HCT116 (cell line): ENCODE measurements around the gene RBM8A. TPM values are rescaled to one million over a fixed set of nuclear protein-coding genes. Genes with fewer than 3 reads are reported as not detected.

Source experiments
- ATAC-seq: fragments of 200-7000 bp; cut with Tn5 transposase; 2 replicates; pipeline ENCODE4 v1.9.1; 2020; ENCODE audit warnings: mild to moderate bottlenecking, moderate library complexity
- BruUV-seq: library from RNA; stranded (reverse); fragments of 400-500 nt; replicated peaks from 2 replicates; lab custom pipeline; 2021; lab: Mats Ljungman, UMichigan
- CTCF ChIA-PET: fragments of 300-600 bp; sonication (Branson Sonifier 250); formaldehyde crosslinking; loops from one replicate; lab custom pipeline; 2021; ENCODE audit warnings: antibody characterized with exemption; lab: Charles Lee
- POLR2A ChIA-PET: fragments of 300-600, 350-600 bp; sonication (Branson Sonifier 250); formaldehyde crosslinking; loops from one replicate; lab custom pipeline; 2021; ENCODE audit warnings: antibody characterized with exemption; lab: Charles Lee
- RAD21 ChIA-PET, 2 experiments: fragments of 300-600 bp; sonication (Branson Sonifier 250); formaldehyde crosslinking; loops; one replicate each; lab custom pipeline; 2023; ENCODE audit warnings: low total read pairs in 2 of 2; ENCODE audit not compliant: uncharacterized antibody in 2 of 2, unreplicated experiment in 2 of 2, low non-redundant PET in 1 of 2; lab: Charles Lee
- DNase-seq: peaks from one replicate; pipeline ENCODE4 v3.0.0-alpha.2; 2010; ENCODE audit warnings: low read depth, low spot score
- H2AFZ ChIP-seq: fragments of 200-600 bp; shearing (Covaris generic), sonication (generic); 2 replicates; pipeline ENCODE4 v1.6.1; 2017; ENCODE audit warnings: low read depth, mixed run types, mixed read lengths, antibody characterized with exemption, low read length; ENCODE audit not compliant: poor library complexity, severe bottlenecking
- H3K27ac ChIP-seq: 2 replicates; pipeline ENCODE4 v1.5.1; 2012; ENCODE audit warnings: low read depth, low read length
- H3K27me3 ChIP-seq: fragments of 200-600 bp; sonication (generic); 2 replicates; pipeline ENCODE4 v1.6.1; 2016; ENCODE audit warnings: mixed run types, low read length, mixed read lengths; ENCODE audit not compliant: insufficient read depth
- H3K36me3 ChIP-seq, 2 experiments: fragments of 200-500 bp in 1 of 2; fragments of 200-600 bp in 1 of 2; sonication (Bioruptor generic) in 1 of 2; sonication (generic) in 1 of 2; 2 replicates each; pipeline versions ENCODE4 v1.5.1 to v1.6.1; 2014 to 2016; ENCODE audit warnings: low read length in 2 of 2, inconsistent platforms in 1 of 2, mixed read lengths in 1 of 2, mixed run types in 1 of 2; ENCODE audit not compliant: insufficient read depth in 2 of 2, control insufficient read depth in 1 of 2
- H3K4me1 ChIP-seq, 2 experiments: fragments of 200-600 bp in 1 of 2; sonication (generic) in 1 of 2; 2 replicates each; pipeline versions ENCODE4 v1.5.1 to v1.6.1; 2012 to 2017; ENCODE audit warnings: low read length in 2 of 2, inconsistent platforms in 1 of 2, mild to moderate bottlenecking in 1 of 2, mixed read lengths in 1 of 2, mixed run types in 1 of 2, moderate library complexity in 1 of 2; ENCODE audit not compliant: insufficient read depth in 2 of 2, control insufficient read depth in 1 of 2
- H3K4me2 ChIP-seq: fragments of 200-600 bp; sonication (generic); 2 replicates; pipeline ENCODE4 v1.6.1; 2017; ENCODE audit warnings: mixed run types, low read length, mixed read lengths
- H3K4me3 ChIP-seq, 2 experiments: fragments of 200-600 bp in 1 of 2; sonication (generic) in 1 of 2; replicated peaks in 1 of 2; 2 replicates each; pipeline ENCODE4 v1.5.1; 2011 to 2016; ENCODE audit warnings: low read length in 2 of 2, control low read depth in 1 of 2, low read depth in 1 of 2, mild to moderate bottlenecking in 1 of 2, mixed read lengths in 1 of 2, mixed run types in 1 of 2
- H3K79me2 ChIP-seq: fragments of 200-600 bp; sonication (generic); 2 replicates; pipeline ENCODE4 v1.6.1; 2017; ENCODE audit warnings: mild to moderate bottlenecking, mixed run types, low read length, moderate library complexity, mixed read lengths; ENCODE audit not compliant: insufficient read depth
- H3K9ac ChIP-seq: fragments of 200-600 bp; sonication (generic); 2 replicates; pipeline ENCODE4 v1.6.1; 2016; ENCODE audit warnings: low read length, mixed read lengths
- H3K9me2 ChIP-seq: fragments of 200-600 bp; sonication (generic), shearing (Covaris generic); 2 replicates; pipeline ENCODE4 v1.6.1; 2017; ENCODE audit warnings: mixed run types, mild to moderate bottlenecking, moderate library complexity; ENCODE audit not compliant: insufficient read depth
- H3K9me3 ChIP-seq, 2 experiments: fragments of 200-500 bp in 1 of 2; fragments of 200-600 bp in 1 of 2; sonication (Bioruptor generic) in 1 of 2; sonication (generic) in 1 of 2; 2 replicates each; pipeline ENCODE4 v1.6.1; 2014 to 2017; ENCODE audit warnings: low read length in 2 of 2, mixed read lengths in 2 of 2, inconsistent platforms in 1 of 2, low read depth in 1 of 2, mild to moderate bottlenecking in 1 of 2, mixed run types in 1 of 2, moderate library complexity in 1 of 2; ENCODE audit not compliant: control insufficient read depth in 1 of 2, insufficient read depth in 1 of 2
- H4K20me1 ChIP-seq: fragments of 200-600 bp; sonication (generic), shearing (Covaris generic); 2 replicates; pipeline ENCODE4 v1.6.1; 2017; ENCODE audit warnings: mixed run types, mild to moderate bottlenecking, moderate library complexity; ENCODE audit not compliant: insufficient read depth
- CBX3 ChIP-seq: IDR thresholded peaks from 2 replicates; pipeline ENCODE4 v1.6.1; 2012; ENCODE audit warnings: low read depth
- CEBPB ChIP-seq: IDR thresholded peaks from 2 replicates; pipeline ENCODE4 v1.6.1; 2012; ENCODE audit warnings: low read depth
- EGR1 ChIP-seq: IDR thresholded peaks from 2 replicates; pipeline ENCODE4 v1.6.1; 2012; ENCODE audit warnings: low read depth
- EZH2 ChIP-seq: fragments of 200-600 bp; sonication (generic); IDR thresholded peaks from 2 replicates; pipeline ENCODE4 v1.6.1; 2017; ENCODE audit warnings: antibody characterized with exemption, mixed run types
- EZH2phosphoT487 ChIP-seq: fragments of 200-600 bp; IDR thresholded peaks from 2 replicates; pipeline ENCODE4 v1.6.1; 2018; ENCODE audit warnings: antibody characterized with exemption, borderline replicate concordance
- POLR2A ChIP-seq: IDR thresholded peaks from 2 replicates; pipeline ENCODE4 v1.7.0; 2011; ENCODE audit warnings: borderline replicate concordance; ENCODE audit not compliant: insufficient read depth, insufficient read length; ENCODE audit errors: extremely low read depth
- POLR2AphosphoS5 ChIP-seq: IDR thresholded peaks from 2 replicates; pipeline ENCODE4 v1.6.1; 2011; ENCODE audit warnings: mild to moderate bottlenecking, low read depth, low read length, moderate library complexity
- RAD21 ChIP-seq: IDR thresholded peaks from 2 replicates; pipeline ENCODE4 v1.6.1; 2012; ENCODE audit warnings: low read depth, mild to moderate bottlenecking
- REST ChIP-seq: IDR thresholded peaks from 2 replicates; pipeline ENCODE4 v1.6.1; 2012; ENCODE audit warnings: low read depth
- TCF7L2 ChIP-seq: IDR thresholded peaks from 2 replicates; pipeline ENCODE4 v1.7.0; 2011; ENCODE audit warnings: borderline replicate concordance, inconsistent platforms; ENCODE audit not compliant: insufficient read depth, insufficient read length; ENCODE audit errors: extremely low read depth
- ZNF274 ChIP-seq: fragments of 200-500 bp; sonication (Bioruptor generic); IDR thresholded peaks from 2 replicates; pipeline ENCODE4 v1.6.1; 2014; ENCODE audit warnings: mild to moderate bottlenecking, low read depth, low read length, inconsistent platforms
- intact Hi-C: fragments of 100-400 bp; cut with micrococcal nuclease; formaldehyde crosslinking; loops from 2 replicates; pipeline ENCODE4 v1.10.0; 2022
- total RNA-seq: library from RNA; stranded (reverse); gene quantifications from one replicate; pipeline ENCODE4 v1.2.1, GENCODE V29; 2021; ENCODE audit not compliant: unreplicated experiment
- TF ChIP-seq, protein P1 (sequence below): IDR thresholded peaks from 2 replicates; pipeline ENCODE4 v1.6.1; 2011; ENCODE audit warnings: mild to moderate bottlenecking, low read length, moderate library complexity; ENCODE audit not compliant: insufficient replicate concordance; ENCODE audit errors: extremely low read depth

RBM8A gene
- total RNA-seq, 1 experiment from 2014 or later: 195 TPM

DNA sequence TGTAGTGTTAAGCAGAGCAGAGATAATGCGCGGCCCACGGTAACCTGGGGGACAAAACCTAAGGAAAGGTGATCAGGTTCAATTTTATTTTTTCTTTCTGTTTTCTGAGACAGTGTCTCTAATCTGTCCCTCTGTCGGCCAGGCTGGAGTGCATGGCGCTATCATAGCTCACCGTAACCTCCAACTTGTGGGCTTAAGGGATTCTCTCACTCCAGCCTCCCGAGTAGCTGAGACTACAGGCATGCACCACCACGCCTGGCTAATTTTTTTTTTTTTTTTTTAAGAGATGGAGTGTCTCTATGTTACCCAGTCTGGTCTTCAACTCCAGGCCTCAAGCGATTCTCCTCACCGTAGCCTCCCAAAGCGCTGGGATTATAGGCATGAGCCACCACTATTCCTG is 40.9 kb downstream of the RBM8A start:
- H3K36me3 ChIP-seq: no peaks in the 10 kb centered on the region
- intact Hi-C loops: no loop called here

DNA sequence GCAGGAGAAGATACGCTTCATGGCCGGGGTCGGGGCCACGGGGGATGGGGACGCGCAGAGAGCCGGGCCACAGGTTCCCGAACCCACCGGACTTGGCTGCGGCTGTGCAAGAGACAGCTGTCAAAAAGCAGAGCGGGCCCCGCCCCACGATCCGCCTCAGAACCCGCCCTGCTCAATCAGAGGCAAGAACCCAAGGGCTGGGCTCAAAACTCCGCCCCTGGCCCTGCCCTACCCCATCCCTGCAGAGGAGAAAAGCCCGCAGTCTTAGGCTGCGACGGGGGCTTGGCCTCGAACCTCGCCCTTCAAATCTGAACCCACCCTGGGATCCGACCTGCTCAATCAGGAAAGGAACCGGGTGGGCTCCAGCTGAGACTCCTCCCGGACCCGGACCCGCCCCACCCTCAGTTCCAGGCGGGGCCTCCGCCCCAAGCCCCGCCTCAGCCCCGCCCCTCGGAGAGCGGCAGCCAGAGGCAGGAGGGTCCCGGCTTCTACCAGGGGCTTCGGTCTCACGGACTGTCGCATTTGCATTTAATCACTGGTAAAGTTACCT is 41.5 kb downstream of the RBM8A start, which contains the start of gene ANKRD35:
TSS of gene ANKRD35 (minus strand) at position 129 of the 550 bp plus-strand sequence. CDS start at position 21, 108 bp downstream.
- no peaks in the 10 kb centered on the region for H3K9me3 ChIP-seq
- no TSS peak for BruUV-seq
- no peaks in the 10 kb centered on the region for H3K9me2 ChIP-seq
- ATAC-seq: peak; percentile 99
- no peak for TF ChIP-seq CEBPB
- TF ChIP-seq EZH2phosphoT487: no peak
- no peak for TF ChIP-seq EZH2
- no peak for TF ChIP-seq EGR1
- no peak for TF ChIP-seq CBX3
- TF ChIP-seq RAD21: no peak
- TF ChIP-seq REST: no peak
- TF ChIP-seq TCF7L2: no peak
- TF ChIP-seq POLR2AphosphoS5: no peak
- no peak for TF ChIP-seq POLR2A
- no peak for TF ChIP-seq ZNF274
- H3K4me1 ChIP-seq: peaks cover 6 to 22% of the 10 kb centered on the region in 2 experiments
- POLR2A ChIA-PET: interaction anchor here (1.2 to 1.4 kb wide), 2 partner anchors 27 to 41 kb away, joined by 3 read pairs; partner anchors contain the start of genes PIAS3 and RBM8A
- RAD21 ChIA-PET: no interaction called here
- no peaks in the 10 kb centered on the region for H3K79me2 ChIP-seq
- H3K27me3 ChIP-seq: peaks cover 7% of the 10 kb centered on the region; the same call in 1 of the 2 replicates
- no peak within 1 kb of the TSS for H3K9ac ChIP-seq
- peak within 1 kb of the TSS; percentile 72 for H3K4me2 ChIP-seq
- CTCF ChIA-PET: no interaction called here
- peak; percentile 22 for DNase-seq
- H3K27ac ChIP-seq: no peak within 1 kb of the TSS
- peak within 1 kb of the TSS; percentile 84 for H2AFZ ChIP-seq
- H3K36me3 ChIP-seq: no peaks in the 10 kb centered on the region
- intact Hi-C loops: no loop called here
- H4K20me1 ChIP-seq: no peaks in the 10 kb centered on the region
- peak within 1 kb of the TSS; percentile 22 to 46; a peak in 3 of 4 replicates for H3K4me3 ChIP-seq

More for the DNA sequence above, 40.9 kb downstream of the RBM8A start:
- TF ChIP-seq, protein P1, sequence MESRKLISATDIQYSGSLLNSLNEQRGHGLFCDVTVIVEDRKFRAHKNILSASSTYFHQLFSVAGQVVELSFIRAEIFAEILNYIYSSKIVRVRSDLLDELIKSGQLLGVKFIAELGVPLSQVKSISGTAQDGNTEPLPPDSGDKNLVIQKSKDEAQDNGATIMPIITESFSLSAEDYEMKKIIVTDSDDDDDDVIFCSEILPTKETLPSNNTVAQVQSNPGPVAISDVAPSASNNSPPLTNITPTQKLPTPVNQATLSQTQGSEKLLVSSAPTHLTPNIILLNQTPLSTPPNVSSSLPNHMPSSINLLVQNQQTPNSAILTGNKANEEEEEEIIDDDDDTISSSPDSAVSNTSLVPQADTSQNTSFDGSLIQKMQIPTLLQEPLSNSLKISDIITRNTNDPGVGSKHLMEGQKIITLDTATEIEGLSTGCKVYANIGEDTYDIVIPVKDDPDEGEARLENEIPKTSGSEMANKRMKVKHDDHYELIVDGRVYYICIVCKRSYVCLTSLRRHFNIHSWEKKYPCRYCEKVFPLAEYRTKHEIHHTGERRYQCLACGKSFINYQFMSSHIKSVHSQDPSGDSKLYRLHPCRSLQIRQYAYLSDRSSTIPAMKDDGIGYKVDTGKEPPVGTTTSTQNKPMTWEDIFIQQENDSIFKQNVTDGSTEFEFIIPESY: no peak
- TF ChIP-seq, all 23 proteins: peak for 0
- ChIA-PET RAD21 (no interaction called here), POLR2A (interaction anchor here (1.4 kb wide), 1 partner anchor 41 kb away, joined by 3 read pairs; the partner anchor contains the start of gene RBM8A), CTCF (no interaction called here)
- BruUV-seq: no TSS peak
- Histone ChIP-seq H3K27me3 (peaks cover 7% of the 10 kb centered on the region; the same call in 1 of the 2 replicates), H3K9me2 (no peaks in the 10 kb centered on the region), H4K20me1 (no peaks in the 10 kb centered on the region), H3K27ac (no peak overlapping the region), H3K4me1 (peaks cover 12 to 28% of the 10 kb centered on the region in 2 experiments), H3K9ac (no peak overlapping the region), H2AFZ (peak overlapping the region; percentile 84), H3K9me3 (no peaks in the 10 kb centered on the region), H3K79me2 (no peaks in the 10 kb centered on the region), H3K4me2 (peak overlapping the region; percentile 72), H3K4me3 (peak overlapping the region in 1 of 2 experiments; percentile 46; a peak in 1 of 4 replicates)
- DNase-seq: no peak
- peak; percentile 8; the same call in 1 of the 2 replicates for ATAC-seq
